ENCODE measurements around the gene CEP57L1. TPM values are rescaled to one million over a fixed set of nuclear protein-coding genes. Genes with fewer than 3 reads are reported as not detected.
"Not testable (repeated sequence)": the region's sequence is repeated elsewhere in the genome, so short reads cannot be mapped to it uniquely, and the experiment has no call there.

CEP57L1 gene
- total and polyA plus RNA-seq, 4 donors: 3.8 to 22.1 (median 10.2) TPM

DNA sequence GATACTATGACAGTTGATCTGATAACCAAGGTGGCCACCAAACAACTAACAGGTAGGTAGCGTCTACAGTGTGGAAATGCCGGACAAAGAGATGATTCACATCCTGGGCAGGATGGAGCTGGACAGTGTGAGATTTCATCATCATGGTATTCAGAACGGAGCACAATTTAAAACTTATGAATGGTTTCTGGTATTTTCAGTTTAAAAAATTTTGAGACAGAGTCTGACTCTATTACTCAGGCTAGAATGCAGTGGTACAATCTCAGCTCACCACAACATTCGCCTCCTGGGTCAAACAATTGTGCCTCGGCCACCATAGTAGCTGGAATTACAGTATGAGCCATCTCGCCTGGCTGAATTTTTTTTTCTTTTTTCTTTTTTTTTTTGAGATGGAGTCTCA lies 43.8 kb downstream of the CEP57L1 start:
- Histone ChIP-seq H3K4me3 (ENCODE audit: low read depth in 1 of 3, low read length in 3 of 3) (no peak overlapping the region), H3K9me3 (ENCODE audit: control insufficient read depth in 4 of 4, low read length in 3 of 4) (no peaks in the 10 kb centered on the region)
- 93% methylated on average over 6 of the region's 6 CpGs for WGBS

DNA sequence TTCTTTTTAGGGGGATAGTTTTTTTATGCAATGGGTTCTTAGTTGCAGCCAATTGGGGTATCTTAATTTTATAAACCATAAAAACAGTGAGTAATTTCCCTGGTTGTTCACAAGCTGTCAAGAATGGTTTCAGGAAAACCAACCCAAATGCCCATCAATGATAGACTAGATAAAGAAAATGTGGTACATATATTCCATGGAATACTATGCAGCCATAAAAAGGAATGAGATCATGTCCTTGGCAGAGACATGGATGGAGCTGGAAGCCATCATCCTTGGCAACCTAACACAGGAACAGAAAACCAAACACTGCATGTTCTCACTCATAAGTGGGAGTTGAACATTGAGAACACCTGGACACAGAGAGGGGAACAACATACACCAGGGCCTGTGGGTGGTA lies 46.8 kb downstream of the CEP57L1 start:
- DNase-seq (ENCODE audit: low spot score); H3K9ac ChIP-seq (ENCODE audit: low read depth in 1 of 2, low read length in 2 of 2); H3K4me1 ChIP-seq (ENCODE audit: control insufficient read depth in 4 of 4, insufficient read depth in 4 of 4, low read length in 3 of 4); H3K27ac ChIP-seq (ENCODE audit: low read depth in 1 of 2, low read length in 2 of 2); H3K36me3 ChIP-seq (ENCODE audit: control insufficient read depth in 4 of 4, insufficient read depth in 3 of 4, low read depth in 1 of 4, low read length in 3 of 4); H3K9me3 ChIP-seq (ENCODE audit: control insufficient read depth in 4 of 4, low read length in 3 of 4); H3K4me3 ChIP-seq (ENCODE audit: low read depth in 1 of 3, low read length in 3 of 3); H3K27me3 ChIP-seq (ENCODE audit: control insufficient read depth in 4 of 4, insufficient read depth in 4 of 4, low read length in 3 of 4): not testable (repeated sequence)

More for the DNA sequence above, 43.8 kb downstream of the CEP57L1 start:
- H3K36me3 ChIP-seq (ENCODE audit: control insufficient read depth in 4 of 4, insufficient read depth in 3 of 4, low read depth in 1 of 4, low read length in 3 of 4): no peaks in the 10 kb centered on the region
- TF ChIP-seq, protein P1, sequence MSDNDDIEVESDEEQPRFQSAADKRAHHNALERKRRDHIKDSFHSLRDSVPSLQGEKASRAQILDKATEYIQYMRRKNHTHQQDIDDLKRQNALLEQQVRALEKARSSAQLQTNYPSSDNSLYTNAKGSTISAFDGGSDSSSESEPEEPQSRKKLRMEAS (IDR thresholded peaks at IDR 0.05): no peak
- no peak for TF ChIP-seq YY1 (IDR thresholded peaks at IDR 0.05)
- TF ChIP-seq EGR1 (IDR thresholded peaks at IDR 0.05; ENCODE audit: low read depth in 2 of 2): no peak
- TF ChIP-seq ZBTB33 (IDR thresholded peaks at IDR 0.05): no peak
- TF ChIP-seq, protein P2, sequence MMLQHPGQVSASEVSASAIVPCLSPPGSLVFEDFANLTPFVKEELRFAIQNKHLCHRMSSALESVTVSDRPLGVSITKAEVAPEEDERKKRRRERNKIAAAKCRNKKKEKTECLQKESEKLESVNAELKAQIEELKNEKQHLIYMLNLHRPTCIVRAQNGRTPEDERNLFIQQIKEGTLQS (IDR thresholded peaks at IDR 0.05): no peak
- TF ChIP-seq, protein P3, sequence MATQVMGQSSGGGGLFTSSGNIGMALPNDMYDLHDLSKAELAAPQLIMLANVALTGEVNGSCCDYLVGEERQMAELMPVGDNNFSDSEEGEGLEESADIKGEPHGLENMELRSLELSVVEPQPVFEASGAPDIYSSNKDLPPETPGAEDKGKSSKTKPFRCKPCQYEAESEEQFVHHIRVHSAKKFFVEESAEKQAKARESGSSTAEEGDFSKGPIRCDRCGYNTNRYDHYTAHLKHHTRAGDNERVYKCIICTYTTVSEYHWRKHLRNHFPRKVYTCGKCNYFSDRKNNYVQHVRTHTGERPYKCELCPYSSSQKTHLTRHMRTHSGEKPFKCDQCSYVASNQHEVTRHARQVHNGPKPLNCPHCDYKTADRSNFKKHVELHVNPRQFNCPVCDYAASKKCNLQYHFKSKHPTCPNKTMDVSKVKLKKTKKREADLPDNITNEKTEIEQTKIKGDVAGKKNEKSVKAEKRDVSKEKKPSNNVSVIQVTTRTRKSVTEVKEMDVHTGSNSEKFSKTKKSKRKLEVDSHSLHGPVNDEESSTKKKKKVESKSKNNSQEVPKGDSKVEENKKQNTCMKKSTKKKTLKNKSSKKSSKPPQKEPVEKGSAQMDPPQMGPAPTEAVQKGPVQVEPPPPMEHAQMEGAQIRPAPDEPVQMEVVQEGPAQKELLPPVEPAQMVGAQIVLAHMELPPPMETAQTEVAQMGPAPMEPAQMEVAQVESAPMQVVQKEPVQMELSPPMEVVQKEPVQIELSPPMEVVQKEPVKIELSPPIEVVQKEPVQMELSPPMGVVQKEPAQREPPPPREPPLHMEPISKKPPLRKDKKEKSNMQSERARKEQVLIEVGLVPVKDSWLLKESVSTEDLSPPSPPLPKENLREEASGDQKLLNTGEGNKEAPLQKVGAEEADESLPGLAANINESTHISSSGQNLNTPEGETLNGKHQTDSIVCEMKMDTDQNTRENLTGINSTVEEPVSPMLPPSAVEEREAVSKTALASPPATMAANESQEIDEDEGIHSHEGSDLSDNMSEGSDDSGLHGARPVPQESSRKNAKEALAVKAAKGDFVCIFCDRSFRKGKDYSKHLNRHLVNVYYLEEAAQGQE (IDR thresholded peaks at IDR 0.05): no peak
- no peak overlapping the region for H3K9ac ChIP-seq (ENCODE audit: low read depth in 1 of 2, low read length in 2 of 2)
- no peak for DNase-seq (ENCODE audit: low spot score)
- no peaks in the 10 kb centered on the region for H3K27me3 ChIP-seq (ENCODE audit: control insufficient read depth in 4 of 4, insufficient read depth in 4 of 4, low read length in 3 of 4)
- no peaks in the 10 kb centered on the region for H3K4me1 ChIP-seq (ENCODE audit: control insufficient read depth in 4 of 4, insufficient read depth in 4 of 4, low read length in 3 of 4)
- no peak overlapping the region for H3K27ac ChIP-seq (ENCODE audit: low read depth in 1 of 2, low read length in 2 of 2)

GRCh38 chr6:109143191-109143590 lies 47.9 kb downstream of the CEP57L1 start:
- Histone ChIP-seq H3K36me3 (ENCODE audit: control insufficient read depth in 4 of 4, insufficient read depth in 3 of 4, low read depth in 1 of 4, low read length in 3 of 4) (peaks cover 0 to 3% (median 0%) of the 10 kb centered on the region in 4 donors), H3K27me3 (ENCODE audit: control insufficient read depth in 4 of 4, insufficient read depth in 4 of 4, low read length in 3 of 4) (no peaks in the 10 kb centered on the region), H3K27ac (ENCODE audit: low read depth in 1 of 2, low read length in 2 of 2) (no peak overlapping the region), H3K4me3 (ENCODE audit: low read depth in 1 of 3, low read length in 3 of 3) (no peak overlapping the region), H3K9ac (ENCODE audit: low read depth in 1 of 2, low read length in 2 of 2) (no peak overlapping the region), H3K4me1 (ENCODE audit: control insufficient read depth in 4 of 4, insufficient read depth in 4 of 4, low read length in 3 of 4) (no peaks in the 10 kb centered on the region), H3K9me3 (ENCODE audit: control insufficient read depth in 4 of 4, low read length in 3 of 4) (no peaks in the 10 kb centered on the region)
- no peak for TF ChIP-seq RXRA (IDR thresholded peaks at IDR 0.05)
- TF ChIP-seq NR2F2 (IDR thresholded peaks at IDR 0.05): no peak
- TF ChIP-seq HNF4G (IDR thresholded peaks at IDR 0.05): no peak
- TF ChIP-seq RAD21 (IDR thresholded peaks at IDR 0.05): no peak
- no peak for TF ChIP-seq FOXA1 (IDR thresholded peaks at IDR 0.05)
- TF ChIP-seq, protein P3 (IDR thresholded peaks at IDR 0.05): no peak
- DNase-seq (ENCODE audit: low spot score): no peak

DNA sequence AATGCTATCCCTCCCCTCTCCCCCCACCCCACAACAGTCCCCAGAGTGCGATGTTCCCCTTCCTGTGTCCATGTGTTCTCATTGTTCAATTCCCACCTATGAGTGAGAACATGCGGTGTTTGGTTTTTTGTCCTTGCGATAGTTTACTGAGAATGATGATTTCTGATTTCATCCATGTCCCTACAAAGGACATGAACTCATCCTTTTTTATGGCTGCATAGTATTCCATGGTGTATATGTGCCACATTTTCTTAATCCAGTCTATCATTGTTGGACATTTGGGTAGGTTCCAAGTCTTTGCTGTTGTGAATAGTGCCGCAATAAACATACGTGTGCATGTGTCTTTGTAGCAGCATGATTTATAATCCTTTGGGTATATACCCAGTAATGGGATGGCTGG lies 52.9 kb downstream of the CEP57L1 start:
- 89% methylated on average over 5 of the region's 5 CpGs for WGBS
- not testable (repeated sequence) for H3K9me3 ChIP-seq (ENCODE audit: control insufficient read depth in 4 of 4, low read length in 3 of 4); H3K9ac ChIP-seq (ENCODE audit: low read depth in 1 of 2, low read length in 2 of 2); H3K4me3 ChIP-seq (ENCODE audit: low read depth in 1 of 3, low read length in 3 of 3); H3K4me1 ChIP-seq (ENCODE audit: control insufficient read depth in 4 of 4, insufficient read depth in 4 of 4, low read length in 3 of 4); DNase-seq (ENCODE audit: low spot score); H3K27me3 ChIP-seq (ENCODE audit: control insufficient read depth in 4 of 4, insufficient read depth in 4 of 4, low read length in 3 of 4); H3K27ac ChIP-seq (ENCODE audit: low read depth in 1 of 2, low read length in 2 of 2)
- peaks cover 0 to 12% (median 0%) of the 10 kb centered on the region in 4 donors for H3K36me3 ChIP-seq (ENCODE audit: control insufficient read depth in 4 of 4, insufficient read depth in 3 of 4, low read depth in 1 of 4, low read length in 3 of 4)

Measured in liver (tissue), 9 donors.